ENCODE results near the gene ZNF189. TPM values are rescaled to one million over a fixed set of nuclear protein-coding genes. Genes with fewer than 3 reads are reported as not detected.

Gene ZNF189
- polyA plus RNA-seq, 3 donors = 0.72 to 1.8 (median 1.2) TPM

GRCh38 chr9:101356619-101357018 lies 42.0 kb upstream of the ZNF189 start:
- H3K4me3 ChIP-seq (replicated peaks in 1 of 3; ENCODE audit: low read depth in 2 of 3, low read length in 3 of 3) = no peak overlapping the region
- no peak overlapping the region for H3K9ac ChIP-seq (ENCODE audit: insufficient read depth, low read length, poor library complexity, severe bottlenecking)
- H3K27me3 Mint-ChIP-seq (ENCODE audit: low read depth in 3 of 3) = peaks cover 3 to 4% (median 3%) of the 10 kb centered on the region in 3 donors
- no peak overlapping the region for H3K4me2 ChIP-seq (replicated peaks; ENCODE audit: extremely low read depth, low read length, poor library complexity, severe bottlenecking)
- intact Hi-C loops (cut with micrococcal nuclease) = no loop called here
- TF ChIP-seq CTCF (IDR thresholded peaks at IDR 0.05) = no peak
- H3K36me3 Mint-ChIP-seq = no peaks in the 10 kb centered on the region
- H3K4me3 Mint-ChIP-seq = no peak overlapping the region
- WGBS (ENCODE audit: insufficient coverage) = 0% methylated on average over 1 of the region's 1 CpG
- H3K4me1 Mint-ChIP-seq = no peaks in the 10 kb centered on the region
- H3K79me2 ChIP-seq (ENCODE audit: insufficient read depth, low read length) = no peaks in the 10 kb centered on the region
- H3K4me1 ChIP-seq (ENCODE audit: control insufficient read depth in 1 of 2, insufficient read depth in 2 of 2, low read length in 2 of 2) = no peaks in the 10 kb centered on the region
- H4K20me1 ChIP-seq (ENCODE audit: insufficient read depth, low read length) = no peaks in the 10 kb centered on the region
- no peak overlapping the region for H2AFZ ChIP-seq (ENCODE audit: insufficient read depth, low read depth, low read length, poor library complexity, severe bottlenecking)
- H3K9me3 Mint-ChIP-seq = peaks cover 2 to 20% (median 4%) of the 10 kb centered on the region in 7 donors
- no peak for DNase-seq
- H3K27me3 ChIP-seq (ENCODE audit: control insufficient read depth in 2 of 2, insufficient read depth in 2 of 2, low read length in 2 of 2) = no peaks in the 10 kb centered on the region
- no peaks in the 10 kb centered on the region for H3K36me3 ChIP-seq (replicated peaks in 1 of 2; ENCODE audit: control insufficient read depth in 1 of 2, insufficient read depth in 2 of 2, low read length in 2 of 2)
- H3K27ac ChIP-seq (ENCODE audit: low read depth in 1 of 2, low read length in 2 of 2) = no peak overlapping the region
- no peak overlapping the region for H3K27ac Mint-ChIP-seq
- no peaks in the 10 kb centered on the region for H3K9me3 ChIP-seq (replicated peaks in 1 of 2; ENCODE audit: control insufficient read depth in 1 of 2, insufficient read depth in 1 of 2, low read length in 2 of 2)

GRCh38 chr9:101359679-101360078 lies 39.0 kb upstream of the ZNF189 start:
- Mint-ChIP-seq H3K4me3 (no peak overlapping the region), H3K9me3 (peaks cover 1 to 20% (median 6%) of the 10 kb centered on the region in 7 donors), H3K36me3 (no peaks in the 10 kb centered on the region), H3K27me3 (ENCODE audit: low read depth in 3 of 3) (peaks cover 3 to 4% (median 3%) of the 10 kb centered on the region in 3 donors), H3K27ac (no peak overlapping the region), H3K4me1 (no peaks in the 10 kb centered on the region)
- DNase-seq = no peak
- Histone ChIP-seq H3K9ac (ENCODE audit: insufficient read depth, low read length, poor library complexity, severe bottlenecking) (no peak overlapping the region), H3K36me3 (replicated peaks in 1 of 2; ENCODE audit: control insufficient read depth in 1 of 2, insufficient read depth in 2 of 2, low read length in 2 of 2) (no peaks in the 10 kb centered on the region), H3K4me2 (replicated peaks; ENCODE audit: extremely low read depth, low read length, poor library complexity, severe bottlenecking) (no peak overlapping the region), H3K27me3 (ENCODE audit: control insufficient read depth in 2 of 2, insufficient read depth in 2 of 2, low read length in 2 of 2) (no peaks in the 10 kb centered on the region), H3K9me3 (replicated peaks in 1 of 2; ENCODE audit: control insufficient read depth in 1 of 2, insufficient read depth in 1 of 2, low read length in 2 of 2) (no peaks in the 10 kb centered on the region), H3K4me3 (replicated peaks in 1 of 3; ENCODE audit: low read depth in 2 of 3, low read length in 3 of 3) (no peak overlapping the region), H2AFZ (ENCODE audit: insufficient read depth, low read depth, low read length, poor library complexity, severe bottlenecking) (no peak overlapping the region), H3K4me1 (ENCODE audit: control insufficient read depth in 1 of 2, insufficient read depth in 2 of 2, low read length in 2 of 2) (no peaks in the 10 kb centered on the region), H4K20me1 (ENCODE audit: insufficient read depth, low read length) (no peaks in the 10 kb centered on the region), H3K79me2 (ENCODE audit: insufficient read depth, low read length) (no peaks in the 10 kb centered on the region), H3K27ac (ENCODE audit: low read depth in 1 of 2, low read length in 2 of 2) (no peak overlapping the region)
- no CpG with 5 or more reads among the region's 1 CpG for WGBS (ENCODE audit: insufficient coverage)
- intact Hi-C loops (cut with micrococcal nuclease) = no loop called here
- no peak for TF ChIP-seq CTCF (IDR thresholded peaks at IDR 0.05)

All from CD14-positive monocyte (primary cell).